H1 (cell line): ENCODE results near the gene TBC1D28. TPM values are rescaled to one million over a fixed set of nuclear protein-coding genes. Genes with fewer than 3 reads are reported as not detected.
"Not testable (repeated sequence)": the region's sequence is repeated elsewhere in the genome, so short reads cannot be mapped to it uniquely, and the experiment has no call there.

ENCODE experiments used
- CTCF ChIA-PET: fragments of 300-600 bp; sonication (Branson Sonifier 250); formaldehyde crosslinking; loops from one replicate; lab custom pipeline; 2021; ENCODE audit not compliant: partially characterized antibody; lab: Charles Lee
- POLR2A ChIA-PET: fragments of 300-600 bp; sonication (Branson Sonifier 250); formaldehyde crosslinking; loops from one replicate; lab custom pipeline; 2021; ENCODE audit warnings: inconsistent platforms; ENCODE audit not compliant: partially characterized antibody; lab: Charles Lee
- DNase-seq, 2 experiments: peaks; one replicate each; pipeline versions ENCODE4 v3.0.0 to v3.0.0-alpha.2; 2010 to 2022; ENCODE audit warnings: low spot score in 2 of 2, low read depth in 1 of 2, mixed read lengths in 1 of 2
- FAIRE-seq: peaks from 2 replicates; lab custom pipeline; 2011; peaks lifted over from hg19 to GRCh38; lab: Jason Lieb, UNC
- H2AFZ ChIP-seq: 2 replicates; pipeline ENCODE4 v1.8.1; 2012; ENCODE audit warnings: low read length, inconsistent platforms
- H2AK5ac ChIP-seq: 2 replicates; pipeline ENCODE4 v1.6.1; 2013; ENCODE audit warnings: low read depth, low read length
- H2BK120ac ChIP-seq: replicated peaks from 2 replicates; pipeline ENCODE3; 2013; ENCODE audit warnings: low read depth, low read length, inconsistent platforms
- H2BK12ac ChIP-seq: 2 replicates; pipeline ENCODE4 v1.6.1; 2013; ENCODE audit warnings: low read depth, low read length
- H2BK15ac ChIP-seq: 2 replicates; pipeline ENCODE4 v1.6.1; 2013; ENCODE audit warnings: low read length
- H2BK20ac ChIP-seq: 2 replicates; pipeline ENCODE4 v1.6.1; 2013; ENCODE audit warnings: low read length
- H2BK5ac ChIP-seq: 2 replicates; pipeline ENCODE4 v1.6.1; 2013; ENCODE audit warnings: low read depth, low read length
- H3K14ac ChIP-seq: 2 replicates; pipeline ENCODE4 v1.6.1; 2013; ENCODE audit warnings: inconsistent platforms; ENCODE audit not compliant: insufficient read length
- H3K18ac ChIP-seq: 2 replicates; pipeline ENCODE4 v1.6.1; 2013; ENCODE audit warnings: low read length; ENCODE audit errors: extremely low read depth
- H3K23ac ChIP-seq: 2 replicates; pipeline ENCODE4 v1.6.1; 2013; ENCODE audit warnings: inconsistent platforms; ENCODE audit not compliant: insufficient read length
- H3K23me2 ChIP-seq: 2 replicates; pipeline ENCODE4 v1.6.1; 2013; ENCODE audit warnings: low read depth, low read length
- H3K27ac ChIP-seq: 2 replicates; pipeline ENCODE4 v1.6.1; 2011; ENCODE audit warnings: low read depth, low read length, inconsistent platforms
- H3K27me3 ChIP-seq, 4 experiments: replicated peaks in 1 of 4; 1 replicate in 1 of 4; 2 replicates in 3 of 4; pipeline versions ENCODE4 v1.6.1 to v1.8.1; 2011 to 2013; ENCODE audit warnings: low read length in 3 of 4, mild to moderate bottlenecking in 3 of 4, inconsistent platforms in 2 of 4, mixed read lengths in 2 of 4, moderate library complexity in 1 of 4; ENCODE audit not compliant: control insufficient read depth in 3 of 4, insufficient read depth in 3 of 4; ENCODE audit errors: extremely low read depth in 1 of 4
- H3K36me3 ChIP-seq, 4 experiments: 2 replicates each; pipeline versions ENCODE4 v1.6.1 to v1.8.1; 2011 to 2013; ENCODE audit warnings: mild to moderate bottlenecking in 4 of 4, low read length in 3 of 4, moderate library complexity in 2 of 4, control low read depth in 1 of 4, inconsistent platforms in 1 of 4; ENCODE audit not compliant: insufficient read depth in 4 of 4, control insufficient read depth in 2 of 4
- H3K4ac ChIP-seq: replicated peaks from 2 replicates; pipeline ENCODE3; 2013; ENCODE audit warnings: low read length, low read depth, mixed read lengths, inconsistent platforms; ENCODE audit not compliant: insufficient read length
- H3K4me1 ChIP-seq, 4 experiments: replicated peaks in 1 of 4; 1 replicate in 1 of 4; 2 replicates in 3 of 4; pipeline versions ENCODE4 v1.6.1 to v1.8.1; 2011 to 2013; ENCODE audit warnings: low read length in 3 of 4, inconsistent platforms in 2 of 4, mixed read lengths in 1 of 4; ENCODE audit not compliant: insufficient read depth in 4 of 4, control insufficient read depth in 3 of 4
- H3K4me2 ChIP-seq, 2 experiments: 2 replicates each; pipeline versions ENCODE4 v1.6.1 to v1.8.1; 2011 to 2013; ENCODE audit warnings: low read depth in 2 of 2, low read length in 2 of 2, control low read depth in 1 of 2, inconsistent platforms in 1 of 2, mild to moderate bottlenecking in 1 of 2; ENCODE audit not compliant: insufficient read depth in 1 of 2
- H3K4me3 ChIP-seq, 4 experiments: fragments of 200-600, 300-600 bp in 1 of 4; sonication (generic), shearing (Covaris generic), sonication (Bioruptor Twin) in 1 of 4; 2 replicates each; pipeline versions ENCODE4 v1.5.1 to v1.8.1; 2011 to 2016; ENCODE audit warnings: low read length in 4 of 4, low read depth in 3 of 4, control low read depth in 2 of 4, inconsistent platforms in 2 of 4, mild to moderate bottlenecking in 2 of 4, mixed read lengths in 1 of 4, moderate library complexity in 1 of 4; ENCODE audit not compliant: insufficient read depth in 2 of 4; ENCODE audit errors: extremely low read depth in 1 of 4
- H3K56ac ChIP-seq: replicated peaks from 2 replicates; pipeline ENCODE3; 2013; ENCODE audit warnings: low read depth, mild to moderate bottlenecking, mixed read lengths, low read length, inconsistent platforms; ENCODE audit not compliant: insufficient read length
- H3K79me1 ChIP-seq: 2 replicates; pipeline ENCODE4 v1.6.1; 2013; ENCODE audit warnings: low read depth, low read length, control low read depth
- H3K79me2 ChIP-seq, 2 experiments: 2 replicates each; pipeline versions ENCODE4 v1.6.1 to v1.8.1; 2012 to 2013; ENCODE audit warnings: low read length in 2 of 2, mild to moderate bottlenecking in 2 of 2, inconsistent platforms in 1 of 2; ENCODE audit not compliant: insufficient read depth in 2 of 2, control insufficient read depth in 1 of 2
- H3K9ac ChIP-seq, 4 experiments: replicated peaks in 1 of 4; 1 replicate in 1 of 4; 2 replicates in 3 of 4; pipeline versions ENCODE4 v1.6.1 to v1.8.1; 2011 to 2013; ENCODE audit warnings: low read depth in 3 of 4, low read length in 3 of 4, control low read depth in 2 of 4, mild to moderate bottlenecking in 2 of 4, moderate library complexity in 2 of 4, inconsistent platforms in 1 of 4; ENCODE audit errors: extremely low read depth in 1 of 4
- H3K9me3 ChIP-seq, 2 experiments: 2 replicates each; pipeline versions ENCODE4 v1.6.1 to v1.8.1; 2012 to 2013; ENCODE audit warnings: mild to moderate bottlenecking in 2 of 2, moderate library complexity in 2 of 2, control low read depth in 1 of 2, inconsistent platforms in 1 of 2, low read depth in 1 of 2, low read length in 1 of 2, mixed read lengths in 1 of 2; ENCODE audit not compliant: insufficient read depth in 2 of 2
- H4K20me1 ChIP-seq, 2 experiments: replicated peaks in 1 of 2; 2 replicates each; pipeline versions ENCODE3 to v1.8.1; 2011 to 2013; ENCODE audit warnings: inconsistent platforms in 2 of 2, low read length in 2 of 2, mild to moderate bottlenecking in 1 of 2; ENCODE audit not compliant: insufficient read depth in 2 of 2, control insufficient read depth in 1 of 2
- H4K5ac ChIP-seq: 2 replicates; pipeline ENCODE4 v1.6.1; 2013; ENCODE audit warnings: low read length, low read depth, mixed read lengths, inconsistent platforms; ENCODE audit not compliant: insufficient read length
- H4K8ac ChIP-seq: 2 replicates; pipeline ENCODE4 v1.8.0; 2013; ENCODE audit warnings: mild to moderate bottlenecking, moderate library complexity, low read length, inconsistent platforms; ENCODE audit not compliant: insufficient read depth; ENCODE audit errors: extremely low read depth
- H4K91ac ChIP-seq: replicated peaks from 2 replicates; pipeline ENCODE3; 2013; ENCODE audit warnings: low read length, mixed read lengths, inconsistent platforms; ENCODE audit not compliant: insufficient read length
- WGBS, 2 experiments: shearing (Covaris generic) in 1 of 2; methylation state at CpG; one replicate each; pipeline versions ENCODE4 v1.1.6 to v1.1.7; 2013 to 2015; ENCODE audit warnings: low lambda C conversion rate in 2 of 2, mixed read lengths in 2 of 2, inconsistent platforms in 1 of 2, low coverage in 1 of 2, missing lambda C conversion rate in 1 of 2; ENCODE audit not compliant: insufficient replicate concordance in 2 of 2, insufficient coverage in 1 of 2, insufficient read length in 1 of 2; ENCODE audit errors: extremely low coverage in 1 of 2, missing lambda C conversion rate in 1 of 2; 5-methylcytosine and 5-hydroxymethylcytosine counted together
- polyA plus RNA-seq, 7 experiments: library from polyadenylated mRNA; depleted of rRNA in 3 of 7; stranded (reverse) in 5 of 7; unstranded in 2 of 7; fragments of >200 nt in 5 of 7; fragments of 200-250 nt in 2 of 7; gene quantifications; 1 replicate in 5 of 7; 2 replicates in 1 of 7; 4 replicates in 1 of 7; pipeline versions ENCODE4 v1.2.1 to v1.2.3, GENCODE V29; 2011 to 2013; ENCODE audit warnings: missing spikeins in 2 of 7, mixed read lengths in 2 of 7
- total RNA-seq: library from RNA; stranded (reverse); fragmentation: NEBNext Ultra II Directional; extraction: Animal tissue kit (Norgen Biotek cat#: 25700); gene quantifications from 2 replicates; pipeline ENCODE4 v1.2.1, GENCODE V29; 2021

The TBC1D28 gene
- total and polyA plus RNA-seq, 2 of the 8 experiments (the other 6 are each of a cell fraction or from before 2014, with no cell fraction given): not detected

GRCh38 chr17:18650094-18650493, 5.9 kb upstream of the TBC1D28 start:
- CTCF ChIA-PET, H2BK20ac ChIP-seq, H3K23ac ChIP-seq, H4K91ac ChIP-seq, H3K27me3 ChIP-seq, H2BK15ac ChIP-seq, H3K23me2 ChIP-seq, H3K9ac ChIP-seq, H3K9me3 ChIP-seq, POLR2A ChIA-PET, H3K14ac ChIP-seq, H4K8ac ChIP-seq, H2AK5ac ChIP-seq, H3K4me2 ChIP-seq, H2BK5ac ChIP-seq, H3K27ac ChIP-seq, H3K56ac ChIP-seq, H3K18ac ChIP-seq, H3K4me3 ChIP-seq, DNase-seq, H4K20me1 ChIP-seq, H3K79me2 ChIP-seq, H3K79me1 ChIP-seq, FAIRE-seq, H3K36me3 ChIP-seq, H3K4me1 ChIP-seq, H2BK12ac ChIP-seq, H2BK120ac ChIP-seq, H2AFZ ChIP-seq, H4K5ac ChIP-seq, H3K4ac ChIP-seq: not testable (repeated sequence)
- 99% methylated on average over 8 of the region's 23 CpGs; no CpG with 5 or more reads in 1 of the 2 experiments for WGBS, 2 experiments

GRCh38 chr17:18643124-18643523, 1.1 kb downstream of the TBC1D28 start:
- H2BK12ac ChIP-seq, H3K4me2 ChIP-seq, H2BK120ac ChIP-seq, DNase-seq, H3K9me3 ChIP-seq, H2BK15ac ChIP-seq, H3K23ac ChIP-seq, H3K9ac ChIP-seq, H3K79me1 ChIP-seq, H3K56ac ChIP-seq, H4K91ac ChIP-seq, H3K79me2 ChIP-seq, H2BK5ac ChIP-seq, CTCF ChIA-PET, H4K20me1 ChIP-seq, FAIRE-seq, H4K8ac ChIP-seq, H3K4ac ChIP-seq, H2AK5ac ChIP-seq, POLR2A ChIA-PET, H2BK20ac ChIP-seq, H3K27me3 ChIP-seq, H3K4me1 ChIP-seq, H3K4me3 ChIP-seq, H2AFZ ChIP-seq, H3K36me3 ChIP-seq, H3K14ac ChIP-seq, H3K27ac ChIP-seq, H3K18ac ChIP-seq, H4K5ac ChIP-seq, H3K23me2 ChIP-seq: not testable (repeated sequence)
- WGBS, 2 experiments: 67% methylated on average over 1 of the region's 6 CpGs; no CpG with 5 or more reads in 1 of the 2 experiments
